Breast epithelium (tissue), 4 donors: ENCODE data around the gene CIB4. TPM values are rescaled to one million over a fixed set of nuclear protein-coding genes. Genes with fewer than 3 reads are reported as not detected.
A peak's percentile ranks its signal among the peaks of the same experiment; 100 is the strongest.

Source experiments
- DNase-seq, 2 donors: peaks; one replicate each; pipeline ENCODE4 v3.0.0-alpha.2; 2019; ENCODE audit warnings: low spot score in 2 of 2
- H3K27ac ChIP-seq, 2 donors: fragments of 200-600 bp; sonication (generic) in 1 of 2; one replicate each; pipeline ENCODE4 v1.5.1; 2016 to 2019; ENCODE audit warnings: mild to moderate bottlenecking in 1 of 2
- H3K27me3 ChIP-seq, 2 donors: fragments of 200-600 bp; sonication (generic) in 1 of 2; one replicate each; pipeline versions ENCODE4 v1.5.1 to v1.6.0; 2017 to 2019; ENCODE audit warnings: control low read depth in 1 of 2, mild to moderate bottlenecking in 1 of 2
- H3K36me3 ChIP-seq: fragments of 200-600 bp; one replicate; pipeline ENCODE4 v1.5.1; 2019
- H3K4me1 ChIP-seq, 2 donors: fragments of 200-600 bp; sonication (generic); one replicate each; pipeline ENCODE4 v1.5.1; 2016 to 2019; ENCODE audit warnings: control low read depth in 1 of 2
- H3K4me3 ChIP-seq, 3 donors: fragments of 200-600 bp; sonication (generic); 1 replicate in 2 of 3; 2 replicates in 1 of 3; pipeline ENCODE4 v1.5.1; 2016 to 2019; ENCODE audit warnings: mild to moderate bottlenecking in 3 of 3, moderate library complexity in 2 of 3
- H3K9me3 ChIP-seq, 2 donors: fragments of 200-600 bp; sonication (generic) in 1 of 2; one replicate each; pipeline ENCODE4 v1.5.1; 2016 to 2019; ENCODE audit warnings: control low read depth in 1 of 2
- POLR2A ChIP-seq: fragments of 450-650 bp; IDR thresholded peaks from one replicate; pipeline ENCODE4 v1.6.1; 2016; ENCODE audit warnings: antibody characterized with exemption, mild to moderate bottlenecking, moderate library complexity
- POLR2AphosphoS5 ChIP-seq, 3 donors: sonication (generic); formaldehyde crosslinking; IDR thresholded peaks; one replicate each; pipeline ENCODE4 v1.6.1; 2017; ENCODE audit warnings: antibody characterized with exemption in 3 of 3
- intact Hi-C: fragments of 100-400 bp; cut with DNase I; formaldehyde crosslinking; loops from one replicate; pipeline ENCODE4 v1.15.1; 2023; ENCODE audit warnings: low total_unique reads
- total RNA-seq, 3 donors: library from RNA; depleted of rRNA; stranded (reverse); fragments of >200 nt; gene quantifications; one replicate each; pipeline ENCODE4 v1.1.0, GENCODE V29; 2016
- TF ChIP-seq, protein P1 (sequence below), 3 donors: fragments of 450-650 bp; IDR thresholded peaks; one replicate each; pipeline ENCODE4 v1.5.1; 2016 to 2017; ENCODE audit warnings: antibody characterized with exemption in 3 of 3, mild to moderate bottlenecking in 3 of 3, moderate library complexity in 3 of 3

Gene CIB4
- total RNA-seq, 3 donors from 2014 or later, result not detected

DNA sequence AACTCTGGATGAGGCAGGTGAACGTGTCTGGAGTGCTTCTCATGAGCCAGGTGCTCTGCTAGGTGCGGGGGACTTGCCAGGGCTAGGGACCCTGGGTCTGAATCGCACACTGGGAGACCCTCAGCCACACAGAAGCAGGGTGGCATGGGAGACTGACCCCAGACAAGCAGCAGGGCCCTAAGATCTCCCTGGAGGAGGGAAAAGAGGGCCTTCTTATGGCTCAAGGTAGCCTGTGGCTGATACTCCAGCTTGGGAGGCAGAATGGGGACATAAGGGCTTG is 12.8 kb upstream of the CIB4 start:
- no peak for TF ChIP-seq POLR2AphosphoS5 (IDR thresholded peaks at IDR 0.05)
- no peak overlapping the region for H3K27ac ChIP-seq

DNA sequence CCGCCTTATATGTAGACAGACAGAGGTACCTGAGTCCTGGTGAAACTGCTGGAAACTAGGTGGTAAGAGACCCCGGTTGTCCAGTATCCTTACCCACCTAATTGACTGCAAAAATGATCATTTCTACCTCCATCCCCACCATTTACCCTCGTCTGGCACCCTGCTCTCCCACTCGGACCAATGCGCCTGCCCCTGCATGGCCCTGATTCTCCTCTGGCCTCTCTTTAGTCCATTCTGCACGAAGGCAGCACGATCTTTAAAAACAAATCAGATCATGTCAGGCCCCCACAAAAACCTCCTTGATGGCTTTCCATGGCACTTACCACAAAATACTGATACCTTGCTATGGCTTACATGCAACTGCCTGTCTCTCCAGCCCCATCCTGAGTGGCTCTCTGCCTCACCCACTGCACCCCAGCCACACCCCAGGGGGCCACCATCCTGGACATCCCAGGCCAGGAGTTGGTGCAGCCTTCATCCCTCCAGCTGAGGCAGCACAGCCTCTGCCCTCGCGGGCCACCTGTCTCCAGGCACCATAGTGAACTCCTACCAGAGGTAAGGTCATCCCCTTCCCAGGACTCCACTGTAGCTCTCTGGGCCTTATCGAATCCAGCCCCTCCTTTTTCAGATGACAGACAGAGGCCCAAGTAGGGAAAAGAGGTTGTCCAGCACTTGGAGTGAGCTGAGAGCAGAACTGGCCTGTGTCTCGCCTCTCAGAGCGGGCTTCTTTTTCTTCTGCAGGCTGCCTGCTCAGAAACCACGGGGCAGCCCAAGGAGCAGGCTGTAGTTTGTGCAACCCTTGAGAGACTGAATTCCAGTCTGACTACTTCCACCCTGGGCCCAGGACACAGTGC is 12.3 kb upstream of the CIB4 start:
- intact Hi-C loops, result no loop called here
- Histone ChIP-seq H3K4me1 (no peaks in the 10 kb centered on the region), H3K27me3 (no peaks in the 10 kb centered on the region), H3K27ac (peak overlapping the region in 1 of 2 donors; percentile 84), H3K9me3 (no peaks in the 10 kb centered on the region), H3K36me3 (no peaks in the 10 kb centered on the region), H3K4me3 (no peak overlapping the region)
- no peak for DNase-seq
- no peak for TF ChIP-seq POLR2AphosphoS5 (IDR thresholded peaks at IDR 0.05)
- TF ChIP-seq POLR2A, result no peak
- TF ChIP-seq, protein P1, sequence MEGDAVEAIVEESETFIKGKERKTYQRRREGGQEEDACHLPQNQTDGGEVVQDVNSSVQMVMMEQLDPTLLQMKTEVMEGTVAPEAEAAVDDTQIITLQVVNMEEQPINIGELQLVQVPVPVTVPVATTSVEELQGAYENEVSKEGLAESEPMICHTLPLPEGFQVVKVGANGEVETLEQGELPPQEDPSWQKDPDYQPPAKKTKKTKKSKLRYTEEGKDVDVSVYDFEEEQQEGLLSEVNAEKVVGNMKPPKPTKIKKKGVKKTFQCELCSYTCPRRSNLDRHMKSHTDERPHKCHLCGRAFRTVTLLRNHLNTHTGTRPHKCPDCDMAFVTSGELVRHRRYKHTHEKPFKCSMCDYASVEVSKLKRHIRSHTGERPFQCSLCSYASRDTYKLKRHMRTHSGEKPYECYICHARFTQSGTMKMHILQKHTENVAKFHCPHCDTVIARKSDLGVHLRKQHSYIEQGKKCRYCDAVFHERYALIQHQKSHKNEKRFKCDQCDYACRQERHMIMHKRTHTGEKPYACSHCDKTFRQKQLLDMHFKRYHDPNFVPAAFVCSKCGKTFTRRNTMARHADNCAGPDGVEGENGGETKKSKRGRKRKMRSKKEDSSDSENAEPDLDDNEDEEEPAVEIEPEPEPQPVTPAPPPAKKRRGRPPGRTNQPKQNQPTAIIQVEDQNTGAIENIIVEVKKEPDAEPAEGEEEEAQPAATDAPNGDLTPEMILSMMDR (IDR thresholded peaks at IDR 0.05), result no peak

More for the DNA sequence above, 12.8 kb upstream of the CIB4 start:
- no peaks in the 10 kb centered on the region for H3K27me3 ChIP-seq
- H3K9me3 ChIP-seq, result peaks cover 0 to under 1% of the 10 kb centered on the region in 2 donors
- DNase-seq, result no peak
- intact Hi-C loops, result no loop called here
- H3K36me3 ChIP-seq, result no peaks in the 10 kb centered on the region
- H3K4me3 ChIP-seq, result no peak overlapping the region
- no peaks in the 10 kb centered on the region for H3K4me1 ChIP-seq

DNA sequence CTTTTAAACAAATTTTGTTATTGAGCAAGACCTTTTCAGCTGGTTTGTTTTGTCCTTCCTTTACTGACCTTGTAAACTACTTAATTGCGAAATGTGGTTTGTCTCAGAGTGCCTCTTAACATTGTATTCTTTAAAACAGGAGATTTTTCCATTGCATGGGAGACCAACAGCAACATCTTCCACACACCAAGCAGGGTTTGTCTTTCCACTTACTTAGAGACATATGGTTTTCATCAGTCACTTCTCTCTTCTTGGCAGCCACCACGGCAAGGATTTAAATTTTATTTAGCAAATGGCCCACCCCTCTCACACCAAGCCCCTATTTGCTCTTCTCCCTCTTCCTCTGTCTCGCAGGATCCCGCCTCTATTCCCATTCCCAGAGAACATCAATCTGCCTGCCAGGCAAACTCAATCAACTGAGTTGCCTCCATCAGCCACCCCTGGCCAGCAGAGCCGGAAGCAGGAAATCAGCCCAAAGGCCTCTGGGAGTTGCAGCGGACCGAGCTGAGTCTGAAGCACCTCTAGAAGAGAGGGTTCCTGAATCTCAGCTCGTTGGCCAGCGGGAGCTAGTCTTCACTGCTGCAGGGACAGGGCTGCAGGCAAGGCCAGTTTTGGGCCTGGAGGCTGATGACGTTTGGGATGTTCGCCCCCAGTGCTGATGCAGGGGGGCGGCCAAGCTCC is 11.3 kb upstream of the CIB4 start:
- DNase-seq, result no peak
- H3K9me3 ChIP-seq, result no peaks in the 10 kb centered on the region
- TF ChIP-seq POLR2AphosphoS5 (IDR thresholded peaks at IDR 0.05), result no peak
- H3K27me3 ChIP-seq, result no peaks in the 10 kb centered on the region
- intact Hi-C loops, result no loop called here
- H3K4me3 ChIP-seq, result peak overlapping the region in 1 of 3 donors; percentile 19
- H3K27ac ChIP-seq, result peak overlapping the region; percentile 13 to 84
- H3K36me3 ChIP-seq, result no peaks in the 10 kb centered on the region
- H3K4me1 ChIP-seq, result no peaks in the 10 kb centered on the region

DNA sequence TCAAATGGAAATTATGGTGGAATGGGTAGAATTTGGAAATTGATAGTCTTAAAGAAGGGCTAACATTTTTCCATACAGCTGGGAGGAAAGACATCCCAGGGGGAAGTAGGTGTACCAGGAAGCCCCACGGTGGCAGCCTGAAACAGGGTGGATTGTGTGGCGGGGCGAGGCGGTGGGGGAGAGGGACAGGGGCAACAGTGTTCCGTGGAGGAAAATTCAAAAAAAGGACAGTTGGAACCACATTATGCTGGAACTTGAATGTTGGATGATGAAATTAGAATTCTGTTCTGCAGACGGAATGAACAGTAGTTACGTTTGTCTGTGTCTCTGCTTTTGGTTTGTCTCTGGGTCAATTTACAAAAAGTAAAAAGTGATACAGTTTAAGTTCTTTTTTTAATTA is 10.6 kb upstream of the CIB4 start:
- Histone ChIP-seq H3K9me3 (no peaks in the 10 kb centered on the region), H3K4me3 (peak overlapping the region in 1 of 3 donors; percentile 22), H3K4me1 (no peaks in the 10 kb centered on the region), H3K27me3 (no peaks in the 10 kb centered on the region), H3K36me3 (no peaks in the 10 kb centered on the region), H3K27ac (peak overlapping the region; percentile 26 to 87)
- peak in 1 of 2 donors; percentile 5 for DNase-seq
- intact Hi-C loops, result no loop called here
- TF ChIP-seq POLR2A, result no peak
- TF ChIP-seq POLR2AphosphoS5 (IDR thresholded peaks at IDR 0.05), result no peak
- TF ChIP-seq, protein P1 (IDR thresholded peaks at IDR 0.05), result no peak

DNA sequence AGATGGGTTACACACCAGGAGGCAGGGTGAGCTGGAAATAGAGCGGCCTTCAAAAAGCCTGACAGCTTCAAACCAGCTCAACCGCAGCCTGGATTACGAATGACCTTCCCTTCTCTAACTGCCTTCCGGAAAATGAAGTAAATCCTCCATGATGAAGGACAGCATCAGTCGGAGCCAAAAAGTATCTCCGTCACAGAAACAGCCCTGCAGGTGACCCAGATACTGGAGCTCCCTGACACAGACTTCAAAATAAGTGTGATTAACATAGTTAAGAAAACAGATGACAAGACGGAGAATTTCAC is 10.3 kb upstream of the CIB4 start:
- no peaks in the 10 kb centered on the region for H3K27me3 ChIP-seq
- H3K36me3 ChIP-seq, result no peaks in the 10 kb centered on the region
- TF ChIP-seq, protein P1 (IDR thresholded peaks at IDR 0.05), result no peak
- TF ChIP-seq POLR2AphosphoS5 (IDR thresholded peaks at IDR 0.05) (no peak), POLR2A (no peak)
- peak overlapping the region; percentile 26 to 87 for H3K27ac ChIP-seq
- peak overlapping the region in 1 of 3 donors; percentile 22 for H3K4me3 ChIP-seq
- no peak for DNase-seq
- H3K9me3 ChIP-seq, result no peaks in the 10 kb centered on the region
- no peaks in the 10 kb centered on the region for H3K4me1 ChIP-seq
- intact Hi-C loops, result no loop called here

DNA sequence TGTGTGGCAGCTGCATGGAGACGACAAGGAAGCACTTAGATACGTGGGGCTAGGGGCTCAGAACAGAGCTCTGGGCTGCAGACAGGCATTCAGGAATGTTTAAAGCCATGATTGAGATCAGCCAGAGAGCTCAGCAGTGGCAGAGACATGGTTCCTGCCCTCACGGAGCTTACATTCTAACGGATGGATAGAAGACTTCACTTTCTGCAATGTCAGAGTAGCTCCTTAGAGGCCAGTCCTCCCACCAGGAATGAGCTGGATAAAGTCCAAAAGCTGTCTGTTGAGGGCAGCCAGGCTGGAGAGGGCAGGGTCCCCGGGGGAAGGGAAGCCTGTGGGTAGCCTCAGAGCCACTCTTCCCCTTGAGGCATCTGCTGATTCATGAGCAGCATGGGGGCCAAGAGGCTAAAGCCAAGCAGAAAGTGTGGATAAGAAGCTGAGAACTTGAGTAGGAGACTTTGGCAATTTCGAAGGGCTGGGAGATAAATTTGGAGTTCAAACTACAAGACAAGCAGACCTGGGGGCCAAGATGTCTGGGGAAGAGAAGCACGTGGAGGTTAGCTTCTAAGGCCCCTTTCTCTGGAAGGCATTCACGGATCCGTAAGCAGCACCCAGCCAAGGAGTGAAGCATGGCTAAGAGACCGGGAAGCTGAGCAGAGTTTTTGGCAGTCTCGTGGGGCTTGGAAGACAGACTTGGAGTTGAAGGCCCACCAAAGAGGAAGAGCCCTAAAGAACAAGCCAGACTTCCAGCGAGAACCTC is 9.7 kb upstream of the CIB4 start:
- H3K27ac ChIP-seq, result peak overlapping the region in 1 of 2 donors; percentile 87
- H3K36me3 ChIP-seq, result no peaks in the 10 kb centered on the region
- TF ChIP-seq, protein P1 (IDR thresholded peaks at IDR 0.05), result no peak
- TF ChIP-seq POLR2A (no peak), POLR2AphosphoS5 (IDR thresholded peaks at IDR 0.05) (no peak)
- H3K27me3 ChIP-seq, result no peaks in the 10 kb centered on the region
- H3K9me3 ChIP-seq, result no peaks in the 10 kb centered on the region
- intact Hi-C loops, result no loop called here
- peak in 1 of 2 donors; percentile 20 for DNase-seq
- no peak overlapping the region for H3K4me3 ChIP-seq
- H3K4me1 ChIP-seq, result no peaks in the 10 kb centered on the region
